HEK293T (cell line): ENCODE measurements around the gene KIF1C.
A peak's percentile ranks its signal among the peaks of the same experiment; 100 is the strongest.
"Not testable (repeated sequence)": the region's sequence is repeated elsewhere in the genome, so short reads cannot be mapped to it uniquely, and the experiment has no call there.

Experiments used
- BHLHE40 ChIP-seq: fragments of 450-650 bp; IDR thresholded peaks from 2 replicates; pipeline ENCODE4 v1.6.1; 2016; ENCODE audit warnings: mild to moderate bottlenecking, moderate library complexity, borderline replicate concordance
- CTBP1 ChIP-seq: fragments of 450-650 bp; IDR thresholded peaks from 2 replicates; pipeline ENCODE4 v1.6.1; 2016; ENCODE audit warnings: borderline replicate concordance
- ELF4 ChIP-seq: fragments of 450-650 bp; IDR thresholded peaks from 2 replicates; pipeline ENCODE4 v1.6.1; 2017; ENCODE audit warnings: antibody characterized with exemption
- FOXM1 ChIP-seq: fragments of 450-650 bp; IDR thresholded peaks from 2 replicates; pipeline ENCODE4 v1.6.1; 2017; ENCODE audit warnings: mild to moderate bottlenecking, borderline replicate concordance
- HDGF ChIP-seq: fragments of 450-650 bp; IDR thresholded peaks from 2 replicates; pipeline ENCODE4 v1.6.1; 2017; ENCODE audit warnings: antibody characterized with exemption, borderline replicate concordance
- LEF1 ChIP-seq: fragments of 450-650 bp; IDR thresholded peaks from 2 replicates; pipeline ENCODE4 v1.6.1; 2017; ENCODE audit warnings: mild to moderate bottlenecking, borderline replicate concordance
- NFRKB ChIP-seq: fragments of 450-650 bp; IDR thresholded peaks from 2 replicates; pipeline ENCODE4 v1.6.1; 2016; ENCODE audit warnings: mild to moderate bottlenecking, moderate library complexity
- PKNOX1 ChIP-seq: fragments of 450-650 bp; IDR thresholded peaks from 2 replicates; pipeline ENCODE4 v1.6.1; 2016
- SP1 ChIP-seq: fragments of 450-650 bp; IDR thresholded peaks from 2 replicates; pipeline ENCODE4 v1.6.1; 2017
- SUZ12 ChIP-seq: fragments of 450-650 bp; IDR thresholded peaks from 2 replicates; pipeline ENCODE4 v1.6.1; 2016; ENCODE audit warnings: mild to moderate bottlenecking
- TARDBP ChIP-seq: fragments of 450-650 bp; IDR thresholded peaks from 2 replicates; pipeline ENCODE4 v1.6.1; 2016
- ZNF384 ChIP-seq: fragments of 450-650 bp; IDR thresholded peaks from 2 replicates; pipeline ENCODE4 v1.6.1; 2016

DNA sequence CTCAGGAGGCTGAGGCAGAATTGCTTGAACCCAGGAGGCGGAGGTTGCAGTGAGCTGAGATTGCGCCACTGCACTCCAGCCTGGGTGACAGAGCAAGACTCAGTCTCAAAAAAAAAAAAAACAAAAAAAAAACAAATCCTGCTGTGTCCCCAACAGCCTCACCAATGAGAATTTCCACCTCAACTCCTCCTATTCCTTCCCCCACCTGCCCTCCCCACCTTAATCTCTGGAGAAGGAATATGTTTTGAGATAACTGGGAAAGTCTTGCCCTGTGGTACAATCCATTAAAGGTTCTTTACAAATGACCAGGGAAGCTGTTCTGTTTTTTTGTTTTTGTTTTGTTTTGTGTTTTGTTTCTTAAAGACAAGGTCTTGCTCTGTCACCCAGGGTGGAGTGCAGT is 32.4 kb downstream of the KIF1C start:
- TF ChIP-seq PKNOX1, BHLHE40, TARDBP, NFRKB, ELF4, CTBP1, SUZ12, SP1, LEF1, HDGF, FOXM1: not testable (repeated sequence)
- peak; percentile 33; the same call in 1 of the 2 replicates for TF ChIP-seq ZNF384
